ENCODE data around the gene RASGRP1. TPM values are rescaled to one million over a fixed set of nuclear protein-coding genes. Genes with fewer than 3 reads are reported as not detected.

Gene RASGRP1
- total RNA-seq, 1 experiment from 2014 or later, result 1.6 TPM

DNA sequence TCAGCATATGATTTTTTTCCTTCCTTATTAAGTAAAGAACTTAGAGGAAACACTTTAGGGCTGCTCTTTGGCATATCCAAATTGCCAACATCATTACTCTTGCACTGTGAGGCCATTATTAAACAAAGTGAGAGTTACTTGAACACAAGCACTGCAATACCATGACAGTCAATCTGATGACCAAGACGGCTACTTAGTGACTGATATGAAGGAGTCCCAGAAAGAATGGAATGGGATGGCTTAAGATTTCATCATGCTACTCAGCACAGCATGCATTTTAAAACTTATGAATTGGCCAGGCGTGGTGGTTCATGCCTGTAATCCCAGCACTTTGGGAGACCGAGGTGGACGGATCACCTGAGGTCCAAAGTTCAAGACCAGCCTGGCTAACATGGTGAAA, 55.5 kb downstream of the RASGRP1 start (continued):
- TF ChIP-seq, protein P1, sequence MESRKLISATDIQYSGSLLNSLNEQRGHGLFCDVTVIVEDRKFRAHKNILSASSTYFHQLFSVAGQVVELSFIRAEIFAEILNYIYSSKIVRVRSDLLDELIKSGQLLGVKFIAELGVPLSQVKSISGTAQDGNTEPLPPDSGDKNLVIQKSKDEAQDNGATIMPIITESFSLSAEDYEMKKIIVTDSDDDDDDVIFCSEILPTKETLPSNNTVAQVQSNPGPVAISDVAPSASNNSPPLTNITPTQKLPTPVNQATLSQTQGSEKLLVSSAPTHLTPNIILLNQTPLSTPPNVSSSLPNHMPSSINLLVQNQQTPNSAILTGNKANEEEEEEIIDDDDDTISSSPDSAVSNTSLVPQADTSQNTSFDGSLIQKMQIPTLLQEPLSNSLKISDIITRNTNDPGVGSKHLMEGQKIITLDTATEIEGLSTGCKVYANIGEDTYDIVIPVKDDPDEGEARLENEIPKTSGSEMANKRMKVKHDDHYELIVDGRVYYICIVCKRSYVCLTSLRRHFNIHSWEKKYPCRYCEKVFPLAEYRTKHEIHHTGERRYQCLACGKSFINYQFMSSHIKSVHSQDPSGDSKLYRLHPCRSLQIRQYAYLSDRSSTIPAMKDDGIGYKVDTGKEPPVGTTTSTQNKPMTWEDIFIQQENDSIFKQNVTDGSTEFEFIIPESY (IDR thresholded peaks at IDR 0.05; ENCODE audit: extremely low read depth, insufficient replicate concordance, low read length), result no peak
- TF ChIP-seq, protein P2, sequence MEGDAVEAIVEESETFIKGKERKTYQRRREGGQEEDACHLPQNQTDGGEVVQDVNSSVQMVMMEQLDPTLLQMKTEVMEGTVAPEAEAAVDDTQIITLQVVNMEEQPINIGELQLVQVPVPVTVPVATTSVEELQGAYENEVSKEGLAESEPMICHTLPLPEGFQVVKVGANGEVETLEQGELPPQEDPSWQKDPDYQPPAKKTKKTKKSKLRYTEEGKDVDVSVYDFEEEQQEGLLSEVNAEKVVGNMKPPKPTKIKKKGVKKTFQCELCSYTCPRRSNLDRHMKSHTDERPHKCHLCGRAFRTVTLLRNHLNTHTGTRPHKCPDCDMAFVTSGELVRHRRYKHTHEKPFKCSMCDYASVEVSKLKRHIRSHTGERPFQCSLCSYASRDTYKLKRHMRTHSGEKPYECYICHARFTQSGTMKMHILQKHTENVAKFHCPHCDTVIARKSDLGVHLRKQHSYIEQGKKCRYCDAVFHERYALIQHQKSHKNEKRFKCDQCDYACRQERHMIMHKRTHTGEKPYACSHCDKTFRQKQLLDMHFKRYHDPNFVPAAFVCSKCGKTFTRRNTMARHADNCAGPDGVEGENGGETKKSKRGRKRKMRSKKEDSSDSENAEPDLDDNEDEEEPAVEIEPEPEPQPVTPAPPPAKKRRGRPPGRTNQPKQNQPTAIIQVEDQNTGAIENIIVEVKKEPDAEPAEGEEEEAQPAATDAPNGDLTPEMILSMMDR (IDR thresholded peaks at IDR 0.05 in 2 of 3, conservative IDR thresholded peaks at IDR 0.05 in 1 of 3; ENCODE audit: borderline replicate concordance in 1 of 3, insufficient read depth in 1 of 3, low read depth in 2 of 3, low read length in 2 of 3), result no peak

DNA sequence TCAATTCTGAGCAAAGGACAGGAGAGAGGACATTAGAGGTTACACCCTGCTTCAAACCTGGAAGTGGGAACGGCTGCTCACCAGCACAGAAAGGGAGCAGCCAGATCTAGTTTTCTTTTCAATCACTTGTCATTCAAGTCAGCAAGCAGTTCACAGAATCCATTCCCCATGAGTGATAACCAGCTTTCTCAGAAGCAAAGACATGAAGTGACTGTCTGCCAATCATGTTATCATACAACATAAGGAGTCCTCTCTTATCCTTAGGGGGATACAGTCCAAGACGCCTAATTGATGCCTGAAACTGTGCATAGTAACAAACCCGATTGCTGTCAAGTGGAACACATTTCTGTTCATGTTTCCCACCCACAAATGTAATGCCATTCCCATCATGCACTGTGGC, 56.0 kb downstream of the RASGRP1 start:
- no peak for ATAC-seq
- no peaks in the 10 kb centered on the region for H4K20me1 ChIP-seq (ENCODE audit: insufficient read depth)
- POLR2A ChIA-PET, result no interaction called here
- CTCF ChIA-PET, result no interaction called here
- H3K27ac ChIP-seq (ENCODE audit: low read depth, low read length), result no peak overlapping the region
- no TSS peak for BruUV-seq (replicated peaks)
- intact Hi-C loops (cut with micrococcal nuclease), result no loop called here
- no peak for TF ChIP-seq RAD21 (IDR thresholded peaks at IDR 0.05; ENCODE audit: low read depth)
- no peak for TF ChIP-seq CBX3 (IDR thresholded peaks at IDR 0.05; ENCODE audit: low read depth)
- no peak for DNase-seq (ENCODE audit: low read depth, low spot score)
- H2AFZ ChIP-seq (ENCODE audit: low read depth, low read length, poor library complexity, severe bottlenecking), result no peak overlapping the region
- no peak overlapping the region for H3K9ac ChIP-seq (ENCODE audit: low read length)
- H3K4me2 ChIP-seq (ENCODE audit: low read length), result no peak overlapping the region
- H3K9me2 ChIP-seq (ENCODE audit: insufficient read depth), result no peaks in the 10 kb centered on the region
- no peak overlapping the region for H3K4me3 ChIP-seq (replicated peaks in 1 of 2; ENCODE audit: low read depth in 1 of 2, low read length in 2 of 2)
- H3K27me3 ChIP-seq (ENCODE audit: insufficient read depth, low read length), result no peaks in the 10 kb centered on the region
- no peaks in the 10 kb centered on the region for H3K79me2 ChIP-seq (ENCODE audit: insufficient read depth, low read length)
- RAD21 ChIA-PET (ENCODE audit: low non-redundant PET in 1 of 2, low total read pairs in 2 of 2, uncharacterized antibody in 2 of 2, unreplicated experiment in 2 of 2), result no interaction called here
- no peaks in the 10 kb centered on the region for H3K9me3 ChIP-seq (ENCODE audit: control insufficient read depth in 1 of 2, insufficient read depth in 1 of 2, low read depth in 1 of 2, low read length in 2 of 2)
- no peaks in the 10 kb centered on the region for H3K4me1 ChIP-seq (ENCODE audit: control insufficient read depth in 1 of 2, insufficient read depth in 2 of 2, low read length in 2 of 2)
- H3K36me3 ChIP-seq (ENCODE audit: control insufficient read depth in 1 of 2, insufficient read depth in 2 of 2, low read length in 2 of 2), result no peaks in the 10 kb centered on the region

Data from HCT116 (cell line).